ENCODE measurements around the gene CHRNA7. TPM values are rescaled to one million over a fixed set of nuclear protein-coding genes. Genes with fewer than 3 reads are reported as not detected.

The CHRNA7 gene
- total RNA-seq, 1 donor from 2014 or later, result not detected

DNA sequence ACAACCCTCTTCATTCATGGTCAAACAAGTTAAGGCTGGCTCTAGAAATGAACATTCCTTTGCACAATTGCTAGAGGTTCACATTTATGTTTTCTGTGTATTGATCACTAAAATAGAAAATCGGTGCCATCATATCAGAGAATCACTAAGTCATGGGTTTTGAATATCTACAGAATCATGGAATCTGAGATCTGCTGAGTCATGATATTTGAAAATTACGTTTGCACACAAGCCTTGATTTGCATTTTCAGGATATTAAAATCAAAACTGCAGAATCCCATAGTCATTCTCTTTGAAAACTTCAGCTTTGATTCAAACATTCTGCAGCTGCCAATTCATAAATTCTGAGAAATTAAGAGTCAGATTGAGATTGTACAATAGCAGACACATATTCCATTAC lies 26.1 kb upstream of the CHRNA7 start:
- H3K9me3 Mint-ChIP-seq, result no peaks in the 10 kb centered on the region
- H3K27ac Mint-ChIP-seq, result no peak overlapping the region
- CTCF ChIA-PET, result no interaction called here
- no peaks in the 10 kb centered on the region for H3K4me1 Mint-ChIP-seq
- POLR2A ChIA-PET, result no interaction called here
- no peaks in the 10 kb centered on the region for H3K36me3 Mint-ChIP-seq (ENCODE audit: low read depth)
- TF ChIP-seq, protein P1, sequence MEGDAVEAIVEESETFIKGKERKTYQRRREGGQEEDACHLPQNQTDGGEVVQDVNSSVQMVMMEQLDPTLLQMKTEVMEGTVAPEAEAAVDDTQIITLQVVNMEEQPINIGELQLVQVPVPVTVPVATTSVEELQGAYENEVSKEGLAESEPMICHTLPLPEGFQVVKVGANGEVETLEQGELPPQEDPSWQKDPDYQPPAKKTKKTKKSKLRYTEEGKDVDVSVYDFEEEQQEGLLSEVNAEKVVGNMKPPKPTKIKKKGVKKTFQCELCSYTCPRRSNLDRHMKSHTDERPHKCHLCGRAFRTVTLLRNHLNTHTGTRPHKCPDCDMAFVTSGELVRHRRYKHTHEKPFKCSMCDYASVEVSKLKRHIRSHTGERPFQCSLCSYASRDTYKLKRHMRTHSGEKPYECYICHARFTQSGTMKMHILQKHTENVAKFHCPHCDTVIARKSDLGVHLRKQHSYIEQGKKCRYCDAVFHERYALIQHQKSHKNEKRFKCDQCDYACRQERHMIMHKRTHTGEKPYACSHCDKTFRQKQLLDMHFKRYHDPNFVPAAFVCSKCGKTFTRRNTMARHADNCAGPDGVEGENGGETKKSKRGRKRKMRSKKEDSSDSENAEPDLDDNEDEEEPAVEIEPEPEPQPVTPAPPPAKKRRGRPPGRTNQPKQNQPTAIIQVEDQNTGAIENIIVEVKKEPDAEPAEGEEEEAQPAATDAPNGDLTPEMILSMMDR (IDR thresholded peaks at IDR 0.05), result no peak
- no peak for DNase-seq
- intact Hi-C loops (cut with micrococcal nuclease), result no loop called here
- ATAC-seq (ENCODE audit: low read depth), result no peak
- H3K27me3 Mint-ChIP-seq, result peaks cover 6% of the 10 kb centered on the region
- no peak overlapping the region for H3K4me3 Mint-ChIP-seq

DNA sequence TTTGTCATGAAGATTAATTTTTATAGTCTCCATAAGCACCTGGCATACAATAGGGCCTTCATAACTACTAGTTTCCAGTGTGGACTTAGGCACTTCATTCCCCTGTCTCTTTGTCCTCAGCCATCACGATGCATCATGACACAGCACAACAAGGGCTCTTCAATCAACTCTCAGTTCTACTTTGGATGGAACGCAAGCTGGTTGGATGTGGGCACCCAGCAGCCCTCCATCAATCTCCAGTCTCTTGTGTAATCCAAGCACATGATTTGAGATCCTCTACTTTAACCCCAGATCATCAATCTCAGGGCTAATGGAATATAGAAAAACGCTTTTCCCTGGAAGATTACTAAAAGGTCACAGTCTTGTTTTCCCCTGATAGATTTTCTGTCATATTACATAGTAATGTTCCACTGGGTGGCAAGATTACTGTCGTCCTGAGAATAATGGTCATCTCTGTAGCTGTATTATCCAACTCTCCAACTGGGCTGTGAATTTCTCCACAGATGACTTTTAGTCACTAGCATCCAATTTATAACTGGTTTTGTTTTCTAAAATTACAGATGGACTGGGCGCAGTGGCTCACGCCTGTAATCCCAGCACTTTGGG lies 22.9 kb upstream of the CHRNA7 start:
- DNase-seq (no peak), ATAC-seq (ENCODE audit: low read depth) (no peak)
- Mint-ChIP-seq H3K9me3 (no peaks in the 10 kb centered on the region), H3K27ac (no peak overlapping the region), H3K4me1 (no peaks in the 10 kb centered on the region), H3K4me3 (no peak overlapping the region), H3K36me3 (ENCODE audit: low read depth) (no peaks in the 10 kb centered on the region), H3K27me3 (no peaks in the 10 kb centered on the region)
- ChIA-PET POLR2A (no interaction called here), CTCF (no interaction called here)
- intact Hi-C loops (cut with micrococcal nuclease), result no loop called here
- TF ChIP-seq, protein P1 (IDR thresholded peaks at IDR 0.05), result no peak

DNA sequence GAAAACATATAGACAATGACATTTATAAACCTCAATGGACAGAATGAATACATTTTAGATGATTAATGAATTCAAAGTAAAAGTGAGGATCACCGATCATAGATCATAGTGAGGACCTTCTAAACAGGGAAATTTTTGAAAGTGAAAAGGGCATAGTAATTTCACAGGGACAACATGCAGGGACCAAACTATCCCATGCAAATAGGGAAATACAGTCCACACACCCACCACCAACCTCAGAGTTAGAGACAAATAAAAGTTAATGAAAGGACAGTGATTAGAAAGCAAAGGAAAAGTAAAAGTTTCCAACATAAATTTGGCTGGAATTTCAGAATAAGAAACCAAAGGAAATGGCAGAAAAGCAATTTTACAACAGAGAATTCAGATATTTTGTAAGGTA lies 15.4 kb upstream of the CHRNA7 start:
- H3K27me3 Mint-ChIP-seq, result peaks cover 16% of the 10 kb centered on the region
- POLR2A ChIA-PET, result no interaction called here
- TF ChIP-seq, protein P1 (IDR thresholded peaks at IDR 0.05), result no peak

DNA sequence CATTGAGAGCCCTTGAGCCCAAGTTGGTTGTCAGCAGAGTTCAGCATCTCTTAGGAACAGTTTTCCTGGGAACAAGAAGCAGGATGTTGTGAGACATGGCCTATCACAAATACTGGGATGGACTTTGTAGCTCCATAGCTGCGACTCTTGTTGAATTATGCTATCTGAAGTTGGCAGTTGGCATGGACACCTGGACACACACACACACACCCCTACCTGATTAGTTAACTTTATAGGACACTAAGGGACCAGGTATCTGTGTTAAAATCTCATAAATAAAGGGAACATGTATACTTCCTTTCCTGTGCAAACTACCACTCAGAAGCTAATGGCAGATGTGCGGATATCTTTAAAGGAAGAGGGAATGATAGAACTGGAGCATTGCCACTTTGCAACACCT lies 10.2 kb upstream of the CHRNA7 start:
- ChIA-PET POLR2A (no interaction called here), CTCF (no interaction called here)
- no peaks in the 10 kb centered on the region for H3K4me1 Mint-ChIP-seq
- no peaks in the 10 kb centered on the region for H3K9me3 Mint-ChIP-seq
- H3K4me3 Mint-ChIP-seq, result no peak overlapping the region
- TF ChIP-seq, protein P1 (IDR thresholded peaks at IDR 0.05), result no peak
- ATAC-seq (ENCODE audit: low read depth) (no peak), DNase-seq (no peak)
- intact Hi-C loops (cut with micrococcal nuclease), result no loop called here
- no peaks in the 10 kb centered on the region for H3K36me3 Mint-ChIP-seq (ENCODE audit: low read depth)
- peaks cover 18% of the 10 kb centered on the region for H3K27me3 Mint-ChIP-seq
- no peak overlapping the region for H3K27ac Mint-ChIP-seq

More for the DNA sequence above, 15.4 kb upstream of the CHRNA7 start:
- CTCF ChIA-PET, result no interaction called here
- no peaks in the 10 kb centered on the region for H3K4me1 Mint-ChIP-seq
- no peak for DNase-seq
- H3K4me3 Mint-ChIP-seq, result no peak overlapping the region
- no peaks in the 10 kb centered on the region for H3K9me3 Mint-ChIP-seq
- ATAC-seq (ENCODE audit: low read depth), result no peak
- intact Hi-C loops (cut with micrococcal nuclease), result no loop called here
- no peak overlapping the region for H3K27ac Mint-ChIP-seq
- H3K36me3 Mint-ChIP-seq (ENCODE audit: low read depth), result no peaks in the 10 kb centered on the region

DNA sequence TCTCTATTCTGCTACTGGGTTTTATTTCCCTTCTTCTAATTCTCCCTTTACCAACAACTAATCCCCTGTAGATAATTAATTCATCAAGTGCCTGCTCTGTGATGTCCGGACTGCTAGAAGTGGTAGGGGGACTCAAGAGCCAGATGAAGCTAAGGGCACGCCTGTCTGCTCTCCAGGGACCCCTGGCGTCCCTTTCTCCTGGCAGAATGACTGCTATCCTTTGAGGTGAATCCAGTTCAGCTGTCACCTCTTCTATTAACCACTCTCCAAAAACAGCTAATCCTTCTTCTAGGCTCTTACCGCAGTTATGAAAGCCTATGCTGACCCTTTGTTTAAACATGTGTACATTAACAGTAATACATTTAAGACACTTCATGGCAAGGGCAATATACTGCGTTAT lies 1.4 kb upstream of the CHRNA7 start:
- H3K4me1 Mint-ChIP-seq, result peaks cover 10% of the 10 kb centered on the region
- TF ChIP-seq, protein P1 (IDR thresholded peaks at IDR 0.05), result no peak
- no peak overlapping the region for H3K27ac Mint-ChIP-seq
- ATAC-seq (ENCODE audit: low read depth), result no peak
- H3K9me3 Mint-ChIP-seq, result no peaks in the 10 kb centered on the region
- no peaks in the 10 kb centered on the region for H3K36me3 Mint-ChIP-seq (ENCODE audit: low read depth)
- intact Hi-C loops (cut with micrococcal nuclease), result no loop called here
- ChIA-PET CTCF (no interaction called here), POLR2A (no interaction called here)
- H3K4me3 Mint-ChIP-seq, result no peak overlapping the region
- peaks cover 51% of the 10 kb centered on the region for H3K27me3 Mint-ChIP-seq
- DNase-seq, result no peak

All from activated B cell treated with CpG ODN at 0.5 μM for 24 hours (primary cell).